Cerebellar cortex (tissue), 1 donor: ENCODE data around the gene POM121C.
"Not testable (repeated sequence)": the region's sequence is repeated elsewhere in the genome, so short reads cannot be mapped to it uniquely, and the experiment has no call there.

Experiments used
- DNase-seq: peaks from one replicate; pipeline ENCODE4 v3.0.0-alpha.2; 2015; ENCODE audit warnings: low spot score

POM121C gene

GRCh38 chr7:75393194-75393593 is 92.9 kb downstream of the POM121C start:
- DNase-seq, result not testable (repeated sequence)

- DNase-seq, result not testable (repeated sequence)
These were observed 111.4 kb downstream of the POM121C start for GRCh38 chr7:75374519-75375317.

- DNase-seq, result not testable (repeated sequence)
These were observed 112.0 kb downstream of the POM121C start for GRCh38 chr7:75374144-75374518.

- not testable (repeated sequence) for DNase-seq
These were observed 118.8 kb downstream of the POM121C start for GRCh38 chr7:75367313-75367712.
